ENCODE measurements around the gene MGMT.

GRCh38 chr10:129528376-129528978 lies 61.4 kb downstream of the MGMT start:
- TF ChIP-seq POLR2AphosphoS5 (IDR thresholded peaks at IDR 0.05) (no peak), CTCF (IDR thresholded peaks at IDR 0.05) (no peak)
